Measurements from ENCODE around the gene SLC16A10.

DNA sequence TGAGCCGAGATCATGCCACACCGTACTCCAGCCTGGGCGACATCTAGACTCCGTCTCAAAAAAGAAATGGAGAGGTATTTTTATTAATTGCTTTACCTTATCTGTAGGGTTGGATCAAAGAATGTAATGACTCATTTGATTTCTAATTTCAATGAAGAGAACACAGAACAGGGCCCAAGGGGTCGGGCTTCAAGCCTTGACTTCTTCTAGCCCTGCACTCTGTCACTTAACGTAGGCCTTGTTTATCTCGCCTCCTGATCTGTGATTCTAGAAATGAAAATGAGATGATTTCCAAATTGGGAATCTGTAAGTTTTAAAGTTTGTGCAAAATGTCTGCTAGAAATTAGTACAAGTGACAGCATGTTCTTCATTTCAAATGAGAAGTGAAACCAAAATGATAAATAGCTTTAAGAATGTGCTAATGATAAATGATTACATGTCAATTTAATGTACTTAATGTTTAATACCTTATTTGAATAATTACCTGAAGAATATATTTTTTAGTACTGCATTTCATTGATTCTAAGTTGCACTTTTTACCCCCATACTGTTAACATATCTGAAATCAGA lies 180.5 kb downstream of the SLC16A10 start:
- TF ChIP-seq, protein P1, sequence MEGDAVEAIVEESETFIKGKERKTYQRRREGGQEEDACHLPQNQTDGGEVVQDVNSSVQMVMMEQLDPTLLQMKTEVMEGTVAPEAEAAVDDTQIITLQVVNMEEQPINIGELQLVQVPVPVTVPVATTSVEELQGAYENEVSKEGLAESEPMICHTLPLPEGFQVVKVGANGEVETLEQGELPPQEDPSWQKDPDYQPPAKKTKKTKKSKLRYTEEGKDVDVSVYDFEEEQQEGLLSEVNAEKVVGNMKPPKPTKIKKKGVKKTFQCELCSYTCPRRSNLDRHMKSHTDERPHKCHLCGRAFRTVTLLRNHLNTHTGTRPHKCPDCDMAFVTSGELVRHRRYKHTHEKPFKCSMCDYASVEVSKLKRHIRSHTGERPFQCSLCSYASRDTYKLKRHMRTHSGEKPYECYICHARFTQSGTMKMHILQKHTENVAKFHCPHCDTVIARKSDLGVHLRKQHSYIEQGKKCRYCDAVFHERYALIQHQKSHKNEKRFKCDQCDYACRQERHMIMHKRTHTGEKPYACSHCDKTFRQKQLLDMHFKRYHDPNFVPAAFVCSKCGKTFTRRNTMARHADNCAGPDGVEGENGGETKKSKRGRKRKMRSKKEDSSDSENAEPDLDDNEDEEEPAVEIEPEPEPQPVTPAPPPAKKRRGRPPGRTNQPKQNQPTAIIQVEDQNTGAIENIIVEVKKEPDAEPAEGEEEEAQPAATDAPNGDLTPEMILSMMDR (IDR thresholded peaks at IDR 0.05): no peak
- no peak for TF ChIP-seq POLR2A (IDR thresholded peaks at IDR 0.05)

Data from Peyer's patch (tissue), 4 donors.